Activated CD4-positive, alpha-beta T cell treated with anti-CD3 and anti-CD28 coated beads for 36 hours (primary cell): ENCODE data around the gene HS6ST1. TPM values are rescaled to one million over a fixed set of nuclear protein-coding genes. Genes with fewer than 3 reads are reported as not detected.

Experiments used
- ATAC-seq: fragments of 200-7000 bp; cut with Tn5 transposase; one replicate; pipeline ENCODE4 v1.10.0; 2021; ENCODE audit warnings: mild to moderate bottlenecking, moderate library complexity
- CTCF ChIA-PET: fragments of 350-600 bp; sonication (Branson Sonifier 250); formaldehyde crosslinking; loops from one replicate; lab custom pipeline; 2021; ENCODE audit warnings: antibody characterized with exemption; lab: Charles Lee
- POLR2A ChIA-PET: fragments of 350-600 bp; sonication (Branson Sonifier 250); formaldehyde crosslinking; loops from one replicate; lab custom pipeline; 2021; ENCODE audit warnings: antibody characterized with exemption, inconsistent platforms; lab: Charles Lee
- DNase-seq: peaks from one replicate; pipeline ENCODE4 v3.0.0-alpha.2; 2020
- H3K27ac Mint-ChIP-seq: one replicate; pipeline ENCODE4 v1.8.0; 2021; ENCODE audit warnings: mixed read lengths
- H3K27me3 Mint-ChIP-seq: one replicate; pipeline ENCODE4 v1.8.0; 2021; ENCODE audit warnings: mixed read lengths
- H3K36me3 Mint-ChIP-seq: one replicate; pipeline ENCODE4 v1.8.0; 2021; ENCODE audit warnings: low read depth, mixed read lengths
- H3K4me1 Mint-ChIP-seq: one replicate; pipeline ENCODE4 v1.8.0; 2021; ENCODE audit warnings: mixed read lengths
- H3K4me3 Mint-ChIP-seq: one replicate; pipeline ENCODE4 v1.8.0; 2021; ENCODE audit warnings: mild to moderate bottlenecking, moderate library complexity, mixed read lengths
- H3K9me3 Mint-ChIP-seq: one replicate; pipeline ENCODE4 v1.8.0; 2021; ENCODE audit warnings: low read depth, mixed read lengths
- intact Hi-C, 2 experiments: fragments of 100-400 bp; cut with DNase I in 1 of 2; cut with micrococcal nuclease in 1 of 2; formaldehyde crosslinking; loops; one replicate each; pipeline versions ENCODE4 v1.14.2 to v1.15.1; 2022 to 2024; cut with DNase I, micrococcal nuclease
- total RNA-seq, 2 experiments: library from RNA; stranded (reverse); gene quantifications; one replicate each; pipeline ENCODE4 v1.2.3, GENCODE V29; 2021

HS6ST1 gene
- total RNA-seq, 2 experiments from 2014 or later = 12.8 to 13.8 TPM

DNA sequence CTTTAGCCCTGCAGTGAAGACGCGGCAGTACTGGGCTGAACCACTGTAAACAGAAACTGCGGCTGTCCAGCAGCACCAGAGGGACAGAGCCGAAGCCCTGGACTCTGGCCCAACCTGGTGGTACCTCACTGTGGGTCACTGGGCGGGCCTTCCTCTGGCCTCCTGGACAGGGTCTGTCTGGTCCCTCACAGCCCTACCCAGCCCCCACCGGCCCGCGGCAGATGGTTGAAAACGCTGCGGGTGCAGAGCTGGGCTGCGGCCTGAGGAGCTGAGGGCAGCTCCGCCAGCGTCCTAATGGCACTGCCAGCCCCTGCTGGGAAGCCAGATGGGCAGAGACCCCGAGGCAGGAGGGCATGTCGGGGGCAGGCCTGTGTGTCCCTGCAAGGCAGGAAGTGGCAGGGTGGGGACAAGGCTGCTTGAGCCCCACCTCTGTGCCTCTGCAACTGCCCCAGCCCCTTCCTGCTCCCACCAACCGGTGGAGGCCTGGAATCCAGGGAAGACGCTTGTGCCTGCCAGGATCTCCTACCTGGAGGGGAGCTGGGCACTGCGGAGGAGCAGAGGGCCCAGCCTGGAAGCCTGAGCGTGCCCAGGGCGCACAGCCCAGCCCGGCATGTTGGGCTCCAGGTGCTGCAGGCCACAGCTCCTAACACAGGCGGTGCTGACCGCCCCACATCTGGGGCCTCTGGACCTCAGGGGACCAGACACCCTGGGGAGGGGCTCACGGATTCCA lies 36.3 kb downstream of the HS6ST1 start:
- Mint-ChIP-seq H3K36me3 (no peaks in the 10 kb centered on the region), H3K27ac (no peak overlapping the region)
- POLR2A ChIA-PET = no interaction called here

DNA sequence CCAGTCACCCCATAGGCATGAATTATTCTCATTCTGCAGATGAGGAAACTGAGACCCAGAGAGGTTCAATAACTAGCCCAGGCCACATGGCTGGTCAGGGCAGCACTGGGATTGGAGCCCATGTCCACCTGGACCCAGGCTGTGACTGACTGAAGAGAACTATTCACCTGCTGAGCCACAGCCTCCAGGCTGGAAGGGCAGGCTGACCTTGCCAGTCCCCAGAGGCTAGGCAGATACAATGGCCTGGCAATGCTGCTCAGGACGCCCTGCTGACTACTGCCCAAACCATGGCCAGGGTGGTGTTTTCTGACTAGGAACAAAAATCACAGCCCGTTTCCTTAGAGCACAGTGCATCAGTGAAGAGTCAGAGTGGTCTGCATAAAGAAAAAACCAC lies 36.8 kb downstream of the HS6ST1 start:
- CTCF ChIA-PET = no interaction called here
- no peaks in the 10 kb centered on the region for H3K9me3 Mint-ChIP-seq
- no peak for DNase-seq
- POLR2A ChIA-PET = no interaction called here
- H3K4me1 Mint-ChIP-seq = peaks cover 6% of the 10 kb centered on the region
- intact Hi-C loops = no loop called here
- H3K27me3 Mint-ChIP-seq = no peaks in the 10 kb centered on the region
- no peak overlapping the region for H3K27ac Mint-ChIP-seq
- H3K4me3 Mint-ChIP-seq = no peak overlapping the region
- no peaks in the 10 kb centered on the region for H3K36me3 Mint-ChIP-seq
- ATAC-seq = no peak

More for the DNA sequence above, 36.3 kb downstream of the HS6ST1 start:
- no peak for DNase-seq
- no peak for ATAC-seq
- H3K27me3 Mint-ChIP-seq = no peaks in the 10 kb centered on the region
- H3K4me1 Mint-ChIP-seq = peaks cover 6% of the 10 kb centered on the region
- intact Hi-C loops = no loop called here
- H3K4me3 Mint-ChIP-seq = no peak overlapping the region
- no peaks in the 10 kb centered on the region for H3K9me3 Mint-ChIP-seq
- CTCF ChIA-PET = interaction anchor here (0.6 kb wide), 1 partner anchor 85 kb away, joined by 3 read pairs; no protein-coding TSS in a partner anchor

DNA sequence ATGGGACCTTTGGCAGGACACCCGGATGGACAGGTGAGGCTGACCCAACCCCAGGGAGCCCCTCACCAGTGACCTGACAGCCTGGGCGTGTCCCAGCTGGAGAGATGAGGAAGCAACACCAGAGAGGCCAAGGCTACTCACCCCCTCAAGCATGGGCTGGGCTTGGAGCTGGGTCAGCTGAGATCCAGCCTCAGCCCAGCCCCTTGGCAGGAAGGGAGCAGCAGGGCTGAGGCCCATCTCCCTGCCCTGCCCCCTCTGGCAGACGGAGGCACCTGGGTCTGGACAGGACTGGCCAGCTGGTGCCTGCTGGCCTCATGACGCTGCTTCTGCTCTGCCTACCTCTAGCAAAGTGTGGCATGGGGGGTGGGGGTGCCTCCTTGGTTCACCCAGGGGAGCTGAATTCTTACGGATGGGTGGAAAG lies 37.8 kb downstream of the HS6ST1 start:
- Mint-ChIP-seq H3K27ac (no peak overlapping the region), H3K27me3 (no peaks in the 10 kb centered on the region), H3K36me3 (peaks cover 6% of the 10 kb centered on the region), H3K4me1 (peaks cover 6% of the 10 kb centered on the region), H3K9me3 (no peaks in the 10 kb centered on the region), H3K4me3 (no peak overlapping the region)
- ChIA-PET POLR2A (no interaction called here), CTCF (no interaction called here)
- ATAC-seq (no peak), DNase-seq (no peak)
- intact Hi-C loops = no loop called here

DNA sequence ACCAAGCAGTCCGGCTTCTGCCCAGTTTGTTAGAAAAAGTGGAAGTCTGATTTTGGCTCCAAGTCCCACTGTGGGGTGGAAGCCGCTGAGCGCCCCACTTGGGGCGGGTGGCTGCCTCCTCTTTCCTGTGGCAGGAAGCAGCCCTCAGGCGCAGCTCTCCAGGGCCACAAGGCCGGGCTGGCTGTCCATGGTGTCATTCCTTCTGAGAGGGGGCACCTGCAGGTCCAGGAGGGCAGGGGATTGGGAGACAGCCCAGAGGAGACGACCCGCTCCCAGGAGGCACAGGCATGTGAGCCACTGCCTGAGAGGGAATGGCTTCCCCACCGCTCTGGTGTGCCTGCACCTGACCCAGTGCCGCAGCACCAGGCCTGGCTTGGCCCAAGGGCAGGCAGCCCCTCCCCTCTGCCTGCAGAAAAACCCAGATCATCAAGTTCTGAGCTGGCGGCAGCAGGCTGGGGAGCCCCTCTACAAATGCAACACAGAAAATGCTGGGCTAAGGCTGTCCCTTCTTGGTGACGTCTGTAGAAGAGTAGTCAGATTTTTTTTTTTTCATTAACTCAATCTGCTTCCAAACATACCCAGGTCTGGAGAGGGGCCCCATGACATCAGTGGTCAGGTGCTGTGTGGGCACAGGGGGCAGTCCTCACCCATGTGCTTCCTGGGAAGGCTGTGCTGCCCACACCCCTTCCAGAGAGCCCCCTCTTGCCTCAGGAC lies 38.4 kb downstream of the HS6ST1 start:
- no peaks in the 10 kb centered on the region for H3K27me3 Mint-ChIP-seq
- no peak for ATAC-seq
- peaks cover 12% of the 10 kb centered on the region for H3K36me3 Mint-ChIP-seq

DNA sequence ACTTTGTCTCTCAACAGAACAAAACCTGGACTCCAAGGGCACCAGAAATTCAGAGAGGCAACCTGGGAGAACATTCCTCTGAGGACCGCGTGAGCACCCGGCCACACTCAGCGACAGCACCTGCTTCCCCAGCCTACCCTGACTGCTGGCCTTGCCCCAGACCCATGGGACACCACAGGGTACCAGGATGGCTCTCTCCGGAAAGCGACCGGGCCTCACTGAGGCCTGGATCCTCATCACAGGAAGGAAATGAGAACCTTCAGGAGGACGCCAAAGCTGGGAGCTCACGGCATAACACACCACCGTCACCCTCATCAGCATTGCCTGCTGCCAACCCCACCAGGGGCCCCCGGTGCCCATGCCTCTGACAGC lies 38.9 kb downstream of the HS6ST1 start:
- no peaks in the 10 kb centered on the region for H3K27me3 Mint-ChIP-seq
- H3K36me3 Mint-ChIP-seq = peaks cover 18% of the 10 kb centered on the region
- H3K27ac Mint-ChIP-seq = no peak overlapping the region
- ATAC-seq (no peak), DNase-seq (no peak)
- intact Hi-C loops = no loop called here
- ChIA-PET CTCF (interaction anchor here (0.9 kb wide), 1 partner anchor 23 kb away, joined by 4 read pairs; no protein-coding TSS in a partner anchor), POLR2A (no interaction called here)
- H3K4me1 Mint-ChIP-seq = peaks cover 6% of the 10 kb centered on the region
- H3K9me3 Mint-ChIP-seq = peaks cover 1% of the 10 kb centered on the region
- H3K4me3 Mint-ChIP-seq = no peak overlapping the region

More for the DNA sequence above, 38.4 kb downstream of the HS6ST1 start:
- Mint-ChIP-seq H3K4me3 (no peak overlapping the region), H3K27ac (no peak overlapping the region), H3K9me3 (no peaks in the 10 kb centered on the region), H3K4me1 (peaks cover 6% of the 10 kb centered on the region)
- ChIA-PET POLR2A (no interaction called here), CTCF (interaction anchor here (0.9 kb wide), 1 partner anchor 23 kb away, joined by 4 read pairs; no protein-coding TSS in a partner anchor)
- intact Hi-C loops = no loop called here
- DNase-seq = no peak

DNA sequence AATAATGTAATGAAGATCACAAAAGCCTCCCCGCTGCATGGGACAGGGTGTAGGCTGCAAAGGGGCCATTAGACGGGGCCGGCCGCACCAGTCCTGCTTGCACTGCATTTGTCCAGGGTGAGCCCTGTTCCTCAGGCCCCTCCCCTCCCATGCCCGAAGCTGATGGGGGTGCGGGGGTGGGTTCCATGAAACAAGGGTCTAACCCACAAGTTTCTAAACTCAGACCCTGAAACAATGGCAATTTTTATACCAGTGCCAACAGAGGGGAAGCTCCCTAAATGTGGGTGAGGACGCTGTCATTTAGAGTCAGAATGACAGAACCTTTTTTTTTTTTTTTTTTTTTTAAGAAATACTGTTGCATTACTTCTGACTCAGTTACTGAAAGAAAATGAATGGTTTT lies 39.7 kb downstream of the HS6ST1 start:
- Mint-ChIP-seq H3K9me3 (peaks cover 6% of the 10 kb centered on the region), H3K4me1 (peaks cover 6% of the 10 kb centered on the region), H3K4me3 (no peak overlapping the region), H3K36me3 (peaks cover 25% of the 10 kb centered on the region), H3K27ac (no peak overlapping the region), H3K27me3 (no peaks in the 10 kb centered on the region)
- ChIA-PET CTCF (interaction anchor here (0.9 kb wide), 1 partner anchor 24 kb away, joined by 4 read pairs; no protein-coding TSS in a partner anchor), POLR2A (no interaction called here)
- ATAC-seq (no peak), DNase-seq (no peak)
- intact Hi-C loops = no loop called here

DNA sequence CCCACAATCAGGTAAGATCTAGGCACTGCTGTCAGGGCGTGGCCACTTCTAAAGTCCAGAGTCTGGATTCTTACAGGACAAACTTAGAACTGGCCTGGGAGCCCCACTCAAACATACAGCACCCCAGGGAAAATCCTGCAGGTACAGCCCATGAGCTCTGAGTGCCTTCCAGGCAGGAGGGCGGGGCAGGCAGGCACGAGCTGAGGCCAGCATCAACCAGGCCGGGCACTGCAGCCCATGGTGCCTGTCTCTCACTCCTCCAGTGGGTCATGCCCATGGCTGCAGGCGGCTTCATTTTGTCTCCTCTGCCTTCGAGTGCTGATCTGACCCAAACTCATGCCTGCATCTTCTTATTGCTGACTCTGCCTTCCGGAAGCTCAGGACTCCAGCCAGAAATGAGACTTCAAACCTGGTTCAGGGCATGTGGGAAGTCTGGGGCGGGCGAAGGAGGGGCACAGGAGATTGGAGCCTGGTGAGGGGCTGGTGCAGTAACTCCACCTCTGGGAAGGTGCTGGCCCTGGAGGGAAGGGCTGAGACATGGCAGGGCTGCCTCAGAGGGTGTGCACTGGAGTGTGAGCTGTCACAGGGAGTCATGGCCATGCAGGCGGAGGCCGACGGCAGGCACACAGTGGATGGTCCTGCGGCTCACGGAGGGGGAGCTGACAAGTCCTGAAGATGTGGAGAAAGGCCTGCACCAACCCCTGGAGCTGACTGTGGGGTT lies 40.5 kb downstream of the HS6ST1 start:
- H3K36me3 Mint-ChIP-seq = peaks cover 27% of the 10 kb centered on the region
- ATAC-seq (no peak), DNase-seq (no peak)
- peaks cover 6% of the 10 kb centered on the region for H3K4me1 Mint-ChIP-seq
- H3K27ac Mint-ChIP-seq = no peak overlapping the region
- peaks cover 7% of the 10 kb centered on the region for H3K9me3 Mint-ChIP-seq
- no peak overlapping the region for H3K4me3 Mint-ChIP-seq
- no peaks in the 10 kb centered on the region for H3K27me3 Mint-ChIP-seq
- ChIA-PET CTCF (no interaction called here), POLR2A (no interaction called here)
- intact Hi-C loops = no loop called here

DNA sequence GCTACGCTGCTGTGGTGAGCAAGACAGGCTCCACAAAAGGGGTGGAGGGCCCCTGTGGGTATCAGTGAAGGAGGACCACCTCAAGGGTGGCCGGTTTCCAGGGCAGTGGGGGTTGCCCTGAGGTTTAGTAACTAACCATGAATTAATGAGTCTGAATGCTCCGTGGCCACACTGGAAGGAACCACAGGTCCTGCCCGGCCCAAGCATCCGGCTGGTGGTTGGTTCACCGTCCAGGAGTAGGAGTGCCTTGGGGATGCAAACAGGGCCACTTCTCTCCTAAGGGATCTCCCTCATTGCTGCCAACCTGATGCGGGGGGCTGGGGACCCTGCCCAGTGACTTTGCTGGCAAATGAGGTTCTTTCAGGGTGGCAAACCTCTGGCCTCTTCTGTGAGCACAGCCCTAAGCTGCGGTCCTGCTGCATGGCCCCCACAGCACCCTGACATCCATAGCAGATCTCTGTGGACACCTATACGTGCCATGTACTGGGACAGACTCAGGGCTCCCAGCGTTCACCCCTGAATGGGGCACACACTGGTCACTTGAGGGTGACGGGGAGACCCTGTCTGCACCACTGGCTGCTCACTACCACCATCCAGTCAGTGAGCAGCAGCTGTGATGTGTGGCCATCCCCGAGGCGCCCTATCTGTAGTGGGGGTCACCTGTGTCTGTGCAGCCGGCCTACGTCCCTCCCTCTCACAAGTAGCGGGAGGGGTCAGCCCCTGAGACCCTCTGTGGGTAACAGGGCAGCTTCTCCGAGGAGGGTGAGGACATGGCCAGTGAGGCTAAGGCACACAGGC lies 41.6 kb downstream of the HS6ST1 start:
- DNase-seq (peak; percentile 1), ATAC-seq (no peak)
- no peaks in the 10 kb centered on the region for H3K27me3 Mint-ChIP-seq
- H3K36me3 Mint-ChIP-seq = peaks cover 27% of the 10 kb centered on the region
- intact Hi-C loops = no loop called here
- ChIA-PET CTCF (no interaction called here), POLR2A (no interaction called here)
- peaks cover 7% of the 10 kb centered on the region for H3K9me3 Mint-ChIP-seq
- no peak overlapping the region for H3K4me3 Mint-ChIP-seq
- peaks cover 6% of the 10 kb centered on the region for H3K4me1 Mint-ChIP-seq
- no peak overlapping the region for H3K27ac Mint-ChIP-seq

DNA sequence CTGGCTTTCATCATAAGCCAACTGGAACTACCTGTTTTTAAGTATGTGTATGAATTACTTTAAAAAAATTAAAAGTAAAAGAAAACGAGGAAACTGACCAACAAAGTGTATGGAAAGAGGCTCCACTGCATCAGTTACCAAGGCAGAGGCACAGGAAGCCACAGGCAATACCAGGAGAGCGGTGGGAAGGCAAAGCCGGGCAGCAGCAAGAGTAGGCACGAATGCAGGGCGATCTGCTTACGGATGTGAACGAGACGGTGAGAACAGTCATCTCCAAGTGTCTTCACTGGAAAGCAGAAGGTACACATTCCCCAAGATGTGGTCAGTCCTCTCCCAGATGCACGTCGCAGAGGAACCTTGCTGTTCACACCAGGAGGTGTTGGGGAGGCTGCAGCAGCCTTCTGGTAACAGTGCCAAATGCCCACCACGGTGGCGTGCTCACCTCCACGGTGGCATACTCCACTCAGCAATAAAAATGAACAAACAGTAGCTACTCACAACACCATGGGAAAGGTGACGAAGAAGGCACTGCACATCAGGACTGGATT lies 43.1 kb downstream of the HS6ST1 start:
- Mint-ChIP-seq H3K36me3 (peaks cover 27% of the 10 kb centered on the region), H3K27me3 (no peaks in the 10 kb centered on the region), H3K4me3 (no peak overlapping the region), H3K4me1 (no peaks in the 10 kb centered on the region), H3K9me3 (peaks cover 7% of the 10 kb centered on the region), H3K27ac (no peak overlapping the region)
- intact Hi-C loops = no loop called here
- DNase-seq = peak; percentile 1
- ChIA-PET CTCF (no interaction called here), POLR2A (no interaction called here)
- no peak for ATAC-seq

DNA sequence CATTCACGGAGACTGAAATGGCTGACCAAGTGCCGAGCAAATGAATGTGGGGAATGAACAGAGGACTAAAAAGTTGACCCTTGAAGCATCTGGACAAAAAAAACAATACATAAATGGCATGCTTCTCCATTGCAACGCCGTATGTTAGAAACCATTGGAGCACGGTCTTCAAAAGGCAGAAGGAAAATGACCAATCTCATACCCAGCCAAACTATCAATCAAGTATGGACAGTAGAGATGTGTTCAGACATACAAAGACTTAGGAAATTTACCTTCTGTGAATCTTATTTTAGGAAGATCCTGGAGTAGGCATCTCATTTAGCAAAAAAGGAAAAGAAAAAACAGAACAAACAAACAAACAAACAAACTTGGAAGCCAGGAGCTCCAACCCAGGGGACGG lies 44.5 kb downstream of the HS6ST1 start:
- DNase-seq (no peak), ATAC-seq (no peak)
- Mint-ChIP-seq H3K9me3 (peaks cover 7% of the 10 kb centered on the region), H3K36me3 (peaks cover 27% of the 10 kb centered on the region), H3K4me1 (no peaks in the 10 kb centered on the region), H3K27ac (no peak overlapping the region), H3K27me3 (no peaks in the 10 kb centered on the region), H3K4me3 (no peak overlapping the region)
- ChIA-PET POLR2A (no interaction called here), CTCF (no interaction called here)
- intact Hi-C loops = no loop called here
